HG03103 (cell line): Measurements from ENCODE around the gene HOOK2.
A peak's percentile ranks its signal among the peaks of the same experiment; 100 is the strongest.
"Not testable (repeated sequence)": the region's sequence is repeated elsewhere in the genome, so short reads cannot be mapped to it uniquely, and the experiment has no call there.

ENCODE experiments used
- ATAC-seq: cut with Tn5 transposase; IDR thresholded peaks from one replicate; pipeline ENCODE4 v1.9.1; 2021; ENCODE audit warnings: low read depth; ENCODE audit not compliant: unreplicated experiment

HOOK2 gene

GRCh38 chr19:12754465-12755196 lies 20.7 kb downstream of the HOOK2 start:
- ATAC-seq = no peak

- ATAC-seq = no peak
Measured at GRCh38 chr19:12752056-12752781, 23.1 kb downstream of the HOOK2 start.

GRCh38 chr19:12751635-12752034 lies 23.7 kb downstream of the HOOK2 start, which contains the start of gene BEST2:
TSS of gene BEST2 (plus strand) at chr19:12751791. CDS start at chr19:12752593, 802 bp downstream.
- ATAC-seq = no peak

- ATAC-seq = no peak
Measured at GRCh38 chr19:12750851-12751250, 24.5 kb downstream of the HOOK2 start.

- ATAC-seq = no peak
Measured at GRCh38 chr19:12749938-12750521, 25.3 kb downstream of the HOOK2 start.

GRCh38 chr19:12748489-12748888 lies 26.9 kb downstream of the HOOK2 start:
- ATAC-seq = no peak

GRCh38 chr19:12745166-12745897 lies 30.0 kb downstream of the HOOK2 start:
- ATAC-seq = no peak

GRCh38 chr19:12737835-12738351 lies 37.5 kb downstream of the HOOK2 start:
- no peak for ATAC-seq

- peak; percentile 79 for ATAC-seq
Measured at GRCh38 chr19:12736995-12737834, 38.1 kb downstream of the HOOK2 start, which contains the start of gene GET3. TSS of gene GET3 (plus strand) at chr19:12737497. CDS start at chr19:12737506, 9 bp downstream.

- no peak for ATAC-seq
Measured at GRCh38 chr19:12733369-12734214, 41.8 kb downstream of the HOOK2 start.

- no peak for ATAC-seq
Measured at GRCh38 chr19:12731337-12731736, 44.0 kb downstream of the HOOK2 start.

- no peak for ATAC-seq
Measured at GRCh38 chr19:12730064-12730463, 45.3 kb downstream of the HOOK2 start.

GRCh38 chr19:12727745-12728433 lies 47.5 kb downstream of the HOOK2 start:
- no peak for ATAC-seq

- ATAC-seq = no peak
Measured at GRCh38 chr19:12726988-12727316, 48.4 kb downstream of the HOOK2 start.

- ATAC-seq = not testable (repeated sequence)
Measured at GRCh38 chr19:12725612-12726011, 49.7 kb downstream of the HOOK2 start.

- ATAC-seq = no peak
Measured at GRCh38 chr19:12723641-12724426, 51.5 kb downstream of the HOOK2 start, which contains the start of gene TNPO2. TSS of gene TNPO2 (minus strand) at chr19:12723932. CDS start at chr19:12720977, 2,955 bp downstream.

GRCh38 chr19:12723381-12723640 lies 52.0 kb downstream of the HOOK2 start:
- ATAC-seq = no peak
